Measurements from ENCODE around the gene KCTD2. TPM values are rescaled to one million over a fixed set of nuclear protein-coding genes. Genes with fewer than 3 reads are reported as not detected.

Gene KCTD2
- total and polyA plus RNA-seq, 2 of the 13 experiments (the other 11 are each of a cell fraction or from before 2014, with no cell fraction given), result 28.3 to 32.6 TPM

DNA sequence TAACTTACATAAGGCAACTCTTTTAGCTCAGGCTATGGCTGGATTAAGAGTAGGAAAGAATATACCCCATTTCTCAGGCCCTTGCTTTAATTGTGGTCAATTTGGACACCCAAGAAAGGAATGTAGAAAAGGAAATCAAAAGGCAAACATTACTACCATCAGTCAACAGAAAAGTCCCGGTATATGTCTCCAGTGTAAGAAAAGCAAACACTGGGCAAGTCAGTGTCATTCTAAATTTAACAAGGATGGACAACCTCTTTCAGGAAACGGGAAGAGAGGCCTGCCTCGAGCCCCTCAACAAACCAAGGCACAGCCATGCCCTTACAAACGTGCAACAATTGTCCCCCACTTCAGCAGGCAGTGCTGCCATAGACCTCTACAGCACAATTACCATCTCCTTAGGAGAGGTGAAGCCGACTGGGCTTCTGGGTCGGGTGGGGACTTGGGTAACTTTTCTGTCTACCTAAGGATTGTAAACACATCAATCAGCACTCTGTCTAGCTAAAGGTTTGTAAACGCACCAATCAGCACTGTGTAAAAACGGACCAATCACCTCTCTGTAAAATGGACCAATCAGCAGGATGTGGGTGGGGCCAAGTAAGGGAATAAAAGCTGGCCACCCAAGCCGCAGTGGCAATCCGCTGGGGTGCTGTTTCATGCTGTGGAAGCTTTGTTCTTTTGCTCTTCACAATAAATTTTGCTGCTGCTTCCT is 22.2 kb upstream of the KCTD2 start (continued):
- TF ChIP-seq, protein P1, sequence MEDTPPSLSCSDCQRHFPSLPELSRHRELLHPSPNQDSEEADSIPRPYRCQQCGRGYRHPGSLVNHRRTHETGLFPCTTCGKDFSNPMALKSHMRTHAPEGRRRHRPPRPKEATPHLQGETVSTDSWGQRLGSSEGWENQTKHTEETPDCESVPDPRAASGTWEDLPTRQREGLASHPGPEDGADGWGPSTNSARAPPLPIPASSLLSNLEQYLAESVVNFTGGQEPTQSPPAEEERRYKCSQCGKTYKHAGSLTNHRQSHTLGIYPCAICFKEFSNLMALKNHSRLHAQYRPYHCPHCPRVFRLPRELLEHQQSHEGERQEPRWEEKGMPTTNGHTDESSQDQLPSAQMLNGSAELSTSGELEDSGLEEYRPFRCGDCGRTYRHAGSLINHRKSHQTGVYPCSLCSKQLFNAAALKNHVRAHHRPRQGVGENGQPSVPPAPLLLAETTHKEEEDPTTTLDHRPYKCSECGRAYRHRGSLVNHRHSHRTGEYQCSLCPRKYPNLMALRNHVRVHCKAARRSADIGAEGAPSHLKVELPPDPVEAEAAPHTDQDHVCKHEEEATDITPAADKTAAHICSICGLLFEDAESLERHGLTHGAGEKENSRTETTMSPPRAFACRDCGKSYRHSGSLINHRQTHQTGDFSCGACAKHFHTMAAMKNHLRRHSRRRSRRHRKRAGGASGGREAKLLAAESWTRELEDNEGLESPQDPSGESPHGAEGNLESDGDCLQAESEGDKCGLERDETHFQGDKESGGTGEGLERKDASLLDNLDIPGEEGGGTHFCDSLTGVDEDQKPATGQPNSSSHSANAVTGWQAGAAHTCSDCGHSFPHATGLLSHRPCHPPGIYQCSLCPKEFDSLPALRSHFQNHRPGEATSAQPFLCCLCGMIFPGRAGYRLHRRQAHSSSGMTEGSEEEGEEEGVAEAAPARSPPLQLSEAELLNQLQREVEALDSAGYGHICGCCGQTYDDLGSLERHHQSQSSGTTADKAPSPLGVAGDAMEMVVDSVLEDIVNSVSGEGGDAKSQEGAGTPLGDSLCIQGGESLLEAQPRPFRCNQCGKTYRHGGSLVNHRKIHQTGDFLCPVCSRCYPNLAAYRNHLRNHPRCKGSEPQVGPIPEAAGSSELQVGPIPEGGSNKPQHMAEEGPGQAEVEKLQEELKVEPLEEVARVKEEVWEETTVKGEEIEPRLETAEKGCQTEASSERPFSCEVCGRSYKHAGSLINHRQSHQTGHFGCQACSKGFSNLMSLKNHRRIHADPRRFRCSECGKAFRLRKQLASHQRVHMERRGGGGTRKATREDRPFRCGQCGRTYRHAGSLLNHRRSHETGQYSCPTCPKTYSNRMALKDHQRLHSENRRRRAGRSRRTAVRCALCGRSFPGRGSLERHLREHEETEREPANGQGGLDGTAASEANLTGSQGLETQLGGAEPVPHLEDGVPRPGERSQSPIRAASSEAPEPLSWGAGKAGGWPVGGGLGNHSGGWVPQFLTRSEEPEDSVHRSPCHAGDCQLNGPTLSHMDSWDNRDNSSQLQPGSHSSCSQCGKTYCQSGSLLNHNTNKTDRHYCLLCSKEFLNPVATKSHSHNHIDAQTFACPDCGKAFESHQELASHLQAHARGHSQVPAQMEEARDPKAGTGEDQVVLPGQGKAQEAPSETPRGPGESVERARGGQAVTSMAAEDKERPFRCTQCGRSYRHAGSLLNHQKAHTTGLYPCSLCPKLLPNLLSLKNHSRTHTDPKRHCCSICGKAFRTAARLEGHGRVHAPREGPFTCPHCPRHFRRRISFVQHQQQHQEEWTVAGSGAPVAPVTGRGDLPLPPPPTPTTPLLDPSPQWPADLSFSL (CRISPR knock-in tag; IDR thresholded peaks at IDR 0.05), result no peak
- peak; percentile 83 for TF ChIP-seq NFYC (CRISPR knock-in tag; IDR thresholded peaks at IDR 0.05)
- 0 out of 2 replicates have a peak, but pooled peaks have one; percentile 19 for TF ChIP-seq ZSCAN22 (CRISPR knock-in tag; IDR thresholded peaks at IDR 0.05)
- TF ChIP-seq, protein P2, sequence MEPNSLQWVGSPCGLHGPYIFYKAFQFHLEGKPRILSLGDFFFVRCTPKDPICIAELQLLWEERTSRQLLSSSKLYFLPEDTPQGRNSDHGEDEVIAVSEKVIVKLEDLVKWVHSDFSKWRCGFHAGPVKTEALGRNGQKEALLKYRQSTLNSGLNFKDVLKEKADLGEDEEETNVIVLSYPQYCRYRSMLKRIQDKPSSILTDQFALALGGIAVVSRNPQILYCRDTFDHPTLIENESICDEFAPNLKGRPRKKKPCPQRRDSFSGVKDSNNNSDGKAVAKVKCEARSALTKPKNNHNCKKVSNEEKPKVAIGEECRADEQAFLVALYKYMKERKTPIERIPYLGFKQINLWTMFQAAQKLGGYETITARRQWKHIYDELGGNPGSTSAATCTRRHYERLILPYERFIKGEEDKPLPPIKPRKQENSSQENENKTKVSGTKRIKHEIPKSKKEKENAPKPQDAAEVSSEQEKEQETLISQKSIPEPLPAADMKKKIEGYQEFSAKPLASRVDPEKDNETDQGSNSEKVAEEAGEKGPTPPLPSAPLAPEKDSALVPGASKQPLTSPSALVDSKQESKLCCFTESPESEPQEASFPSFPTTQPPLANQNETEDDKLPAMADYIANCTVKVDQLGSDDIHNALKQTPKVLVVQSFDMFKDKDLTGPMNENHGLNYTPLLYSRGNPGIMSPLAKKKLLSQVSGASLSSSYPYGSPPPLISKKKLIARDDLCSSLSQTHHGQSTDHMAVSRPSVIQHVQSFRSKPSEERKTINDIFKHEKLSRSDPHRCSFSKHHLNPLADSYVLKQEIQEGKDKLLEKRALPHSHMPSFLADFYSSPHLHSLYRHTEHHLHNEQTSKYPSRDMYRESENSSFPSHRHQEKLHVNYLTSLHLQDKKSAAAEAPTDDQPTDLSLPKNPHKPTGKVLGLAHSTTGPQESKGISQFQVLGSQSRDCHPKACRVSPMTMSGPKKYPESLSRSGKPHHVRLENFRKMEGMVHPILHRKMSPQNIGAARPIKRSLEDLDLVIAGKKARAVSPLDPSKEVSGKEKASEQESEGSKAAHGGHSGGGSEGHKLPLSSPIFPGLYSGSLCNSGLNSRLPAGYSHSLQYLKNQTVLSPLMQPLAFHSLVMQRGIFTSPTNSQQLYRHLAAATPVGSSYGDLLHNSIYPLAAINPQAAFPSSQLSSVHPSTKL (CRISPR knock-in tag; IDR thresholded peaks at IDR 0.05), result peak; percentile 47; the same call in 1 of the 2 replicates
- TF ChIP-seq, protein P3, sequence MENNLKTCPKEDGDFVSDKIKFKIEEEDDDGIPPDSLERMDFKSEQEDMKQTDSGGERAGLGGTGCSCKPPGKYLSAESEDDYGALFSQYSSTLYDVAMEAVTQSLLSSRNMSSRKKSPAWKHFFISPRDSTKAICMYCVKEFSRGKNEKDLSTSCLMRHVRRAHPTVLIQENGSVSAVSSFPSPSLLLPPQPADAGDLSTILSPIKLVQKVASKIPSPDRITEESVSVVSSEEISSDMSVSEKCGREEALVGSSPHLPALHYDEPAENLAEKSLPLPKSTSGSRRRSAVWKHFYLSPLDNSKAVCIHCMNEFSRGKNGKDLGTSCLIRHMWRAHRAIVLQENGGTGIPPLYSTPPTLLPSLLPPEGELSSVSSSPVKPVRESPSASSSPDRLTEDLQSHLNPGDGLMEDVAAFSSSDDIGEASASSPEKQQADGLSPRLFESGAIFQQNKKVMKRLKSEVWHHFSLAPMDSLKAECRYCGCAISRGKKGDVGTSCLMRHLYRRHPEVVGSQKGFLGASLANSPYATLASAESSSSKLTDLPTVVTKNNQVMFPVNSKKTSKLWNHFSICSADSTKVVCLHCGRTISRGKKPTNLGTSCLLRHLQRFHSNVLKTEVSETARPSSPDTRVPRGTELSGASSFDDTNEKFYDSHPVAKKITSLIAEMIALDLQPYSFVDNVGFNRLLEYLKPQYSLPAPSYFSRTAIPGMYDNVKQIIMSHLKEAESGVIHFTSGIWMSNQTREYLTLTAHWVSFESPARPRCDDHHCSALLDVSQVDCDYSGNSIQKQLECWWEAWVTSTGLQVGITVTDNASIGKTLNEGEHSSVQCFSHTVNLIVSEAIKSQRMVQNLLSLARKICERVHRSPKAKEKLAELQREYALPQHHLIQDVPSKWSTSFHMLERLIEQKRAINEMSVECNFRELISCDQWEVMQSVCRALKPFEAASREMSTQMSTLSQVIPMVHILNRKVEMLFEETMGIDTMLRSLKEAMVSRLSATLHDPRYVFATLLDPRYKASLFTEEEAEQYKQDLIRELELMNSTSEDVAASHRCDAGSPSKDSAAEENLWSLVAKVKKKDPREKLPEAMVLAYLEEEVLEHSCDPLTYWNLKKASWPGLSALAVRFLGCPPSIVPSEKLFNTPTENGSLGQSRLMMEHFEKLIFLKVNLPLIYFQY (CRISPR knock-in tag; IDR thresholded peaks at IDR 0.05; ENCODE audit: borderline replicate concordance), result 0 out of 2 replicates have a peak, but pooled peaks have one; percentile 15
- TF ChIP-seq ZNF614 (CRISPR knock-in tag; IDR thresholded peaks at IDR 0.05; ENCODE audit: borderline replicate concordance), result 0 out of 2 replicates have a peak, but pooled peaks have one; percentile 60
- TF ChIP-seq GATAD2A (CRISPR knock-in tag; IDR thresholded peaks at IDR 0.05), result peak; percentile 35; the same call in 1 of the 2 replicates
- peak; percentile 65; the same call in 1 of the 2 replicates for TF ChIP-seq ZSCAN9 (CRISPR knock-in tag; IDR thresholded peaks at IDR 0.05; ENCODE audit: borderline replicate concordance)
- peak; percentile 40; the same call in 1 of the 2 replicates for TF ChIP-seq ZNF605 (CRISPR knock-in tag; IDR thresholded peaks at IDR 0.05)
- TF ChIP-seq TEAD3 (CRISPR knock-in tag; optimal IDR thresholded peaks at IDR 0.05; ENCODE audit: borderline replicate concordance), result peak; percentile 42
- TF ChIP-seq, protein P4, sequence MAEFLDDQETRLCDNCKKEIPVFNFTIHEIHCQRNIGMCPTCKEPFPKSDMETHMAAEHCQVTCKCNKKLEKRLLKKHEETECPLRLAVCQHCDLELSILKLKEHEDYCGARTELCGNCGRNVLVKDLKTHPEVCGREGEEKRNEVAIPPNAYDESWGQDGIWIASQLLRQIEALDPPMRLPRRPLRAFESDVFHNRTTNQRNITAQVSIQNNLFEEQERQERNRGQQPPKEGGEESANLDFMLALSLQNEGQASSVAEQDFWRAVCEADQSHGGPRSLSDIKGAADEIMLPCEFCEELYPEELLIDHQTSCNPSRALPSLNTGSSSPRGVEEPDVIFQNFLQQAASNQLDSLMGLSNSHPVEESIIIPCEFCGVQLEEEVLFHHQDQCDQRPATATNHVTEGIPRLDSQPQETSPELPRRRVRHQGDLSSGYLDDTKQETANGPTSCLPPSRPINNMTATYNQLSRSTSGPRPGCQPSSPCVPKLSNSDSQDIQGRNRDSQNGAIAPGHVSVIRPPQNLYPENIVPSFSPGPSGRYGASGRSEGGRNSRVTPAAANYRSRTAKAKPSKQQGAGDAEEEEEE (CRISPR knock-in tag; IDR thresholded peaks at IDR 0.05; ENCODE audit: borderline replicate concordance), result no peak
- TF ChIP-seq HOXD1 (CRISPR knock-in tag; IDR thresholded peaks at IDR 0.05), result peak; percentile 63

Measured in HepG2 (cell line).